ENCODE data around the gene EPHB1. TPM values are rescaled to one million over a fixed set of nuclear protein-coding genes. Genes with fewer than 3 reads are reported as not detected.

Gene EPHB1
- total RNA-seq, 1 experiment from 2014 or later, result 2.8 TPM

- DNase-seq, result no peak
- no peak overlapping the region for H3K9ac ChIP-seq (ENCODE audit: extremely low read depth, insufficient read length, low read length)
- no peaks in the 10 kb centered on the region for H3K79me2 ChIP-seq (ENCODE audit: insufficient read depth, low read length)
- H3K23me2 ChIP-seq (ENCODE audit: insufficient read length, low read depth, low read length, poor library complexity, severe bottlenecking), result no peaks in the 10 kb centered on the region
- H3K18ac ChIP-seq (ENCODE audit: insufficient read length, low read depth, low read length), result no peak overlapping the region
- H4K8ac ChIP-seq (replicated peaks; ENCODE audit: insufficient read length, low read depth, low read length), result no peak overlapping the region
- no peak overlapping the region for H2AFZ ChIP-seq (ENCODE audit: low read length)
- H3K27ac Mint-ChIP-seq, result no peak overlapping the region
- no peak overlapping the region for H2BK12ac ChIP-seq (ENCODE audit: insufficient read length, low read depth, low read length)
- no peak overlapping the region for H3K27ac ChIP-seq (ENCODE audit: insufficient read length, low read depth, low read length)
- no peaks in the 10 kb centered on the region for H3K9me3 ChIP-seq (ENCODE audit: control insufficient read depth, low read depth, low read length)
- H3K4me1 ChIP-seq (ENCODE audit: insufficient read depth, low read length), result peaks cover 2% of the 10 kb centered on the region; the same call in 1 of the 2 replicates
- no peak overlapping the region for H3K4ac ChIP-seq (ENCODE audit: low read depth, low read length)
- no peaks in the 10 kb centered on the region for H3K79me1 ChIP-seq (ENCODE audit: insufficient read depth, low read depth, low read length, poor library complexity, severe bottlenecking)
- H2AK5ac ChIP-seq (ENCODE audit: insufficient read length, low read length), result no peak overlapping the region
- H3K4me3 Mint-ChIP-seq, result no peak overlapping the region
- peaks cover 7 to 9% of the 10 kb centered on the region in 2 experiments for H3K9me3 Mint-ChIP-seq
- no peak overlapping the region for H4K5ac ChIP-seq (ENCODE audit: insufficient read length, low read depth, low read length)
- TF ChIP-seq CTCF (conservative IDR thresholded peaks at IDR 0.05), result no peak
- H4K91ac ChIP-seq (ENCODE audit: insufficient read length, low read depth, low read length), result no peak overlapping the region
- no CpG with 5 or more reads among the region's 1 CpG for WGBS (ENCODE audit: extremely low coverage, insufficient read length, low lambda C conversion rate)
- H3K36me3 Mint-ChIP-seq (ENCODE audit: insufficient read depth in 1 of 3, low read depth in 3 of 3), result peaks cover 0 to 7% (median 6%) of the 10 kb centered on the region in 3 experiments; a peak in 5 of 7 replicates
- peaks cover 0 to 3% of the 10 kb centered on the region in 2 experiments; a peak in 1 of 4 replicates for H3K4me1 Mint-ChIP-seq
- H2BK20ac ChIP-seq (ENCODE audit: low read depth, low read length, poor library complexity, severe bottlenecking), result no peak overlapping the region
- no peaks in the 10 kb centered on the region; the same call in 1 of the 2 replicates for H3K27me3 Mint-ChIP-seq (ENCODE audit: low read depth)
- H2BK5ac ChIP-seq (ENCODE audit: insufficient read length, low read length), result no peak overlapping the region
- H2BK120ac ChIP-seq (ENCODE audit: low read depth, low read length, poor library complexity, severe bottlenecking), result no peak overlapping the region
- no peaks in the 10 kb centered on the region for H3K27me3 ChIP-seq (ENCODE audit: insufficient read depth, low read length)
- H4K20me1 ChIP-seq (ENCODE audit: control insufficient read depth, insufficient read depth, insufficient read length), result no peaks in the 10 kb centered on the region
- H3K23ac ChIP-seq (ENCODE audit: insufficient read length, low read depth, low read length), result no peak overlapping the region
- no peak overlapping the region for H3T11ph ChIP-seq (ENCODE audit: low read length)
- H3K56ac ChIP-seq (ENCODE audit: insufficient read length, low read depth, low read length), result no peak overlapping the region
- no peak overlapping the region for H3K4me2 ChIP-seq (ENCODE audit: insufficient read depth, insufficient read length, low read length)
- no peak overlapping the region for H2BK15ac ChIP-seq (ENCODE audit: low read depth, low read length)
- H3K14ac ChIP-seq (ENCODE audit: insufficient read depth, low read length), result no peak overlapping the region
Measured at GRCh38 chr3:135292162-135292561, 497.1 kb downstream of the EPHB1 start.

All from H9 (cell line).